GM20000 (cell line): ENCODE measurements around the gene CR1L.
"Not testable (repeated sequence)": the region's sequence is repeated elsewhere in the genome, so short reads cannot be mapped to it uniquely, and the experiment has no call there.

ENCODE experiments used
- DNase-seq: peaks from one replicate; pipeline ENCODE4 v3.0.0; 2012; ENCODE audit warnings: low spot score
- TF ChIP-seq, protein P1 (sequence below): IDR thresholded peaks from 2 replicates; pipeline ENCODE4 v1.5.1; 2012; ENCODE audit warnings: mild to moderate bottlenecking, control low read depth; ENCODE audit errors: extremely low read depth, missing control alignments

The CR1L gene

DNA sequence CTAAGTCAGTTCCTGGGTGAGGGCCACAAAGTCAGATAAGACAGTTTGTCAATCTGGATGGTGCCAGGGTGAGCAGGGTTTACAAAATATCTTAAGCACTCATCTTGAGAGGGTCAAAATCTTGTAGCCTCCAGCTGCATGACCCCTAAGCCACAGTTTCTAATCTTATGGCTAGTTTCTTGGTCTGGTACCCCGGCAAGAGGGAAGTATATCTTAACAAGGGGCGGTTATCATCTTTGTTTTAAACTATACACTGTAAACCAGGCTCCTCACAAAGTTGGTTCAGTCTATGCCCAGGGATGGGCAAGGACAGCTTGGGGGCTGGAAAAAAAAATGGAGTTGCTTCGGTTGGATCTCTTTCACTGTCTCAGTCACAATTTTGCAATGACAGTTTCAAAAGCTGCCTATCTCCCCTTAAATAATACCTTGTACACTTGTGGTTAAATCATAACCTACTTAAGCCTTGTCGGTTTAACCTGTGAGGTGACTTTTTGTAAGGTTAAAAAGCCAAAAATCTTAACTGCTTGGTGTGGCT lies 99.1 kb downstream of the CR1L start:
- TF ChIP-seq, protein P1, sequence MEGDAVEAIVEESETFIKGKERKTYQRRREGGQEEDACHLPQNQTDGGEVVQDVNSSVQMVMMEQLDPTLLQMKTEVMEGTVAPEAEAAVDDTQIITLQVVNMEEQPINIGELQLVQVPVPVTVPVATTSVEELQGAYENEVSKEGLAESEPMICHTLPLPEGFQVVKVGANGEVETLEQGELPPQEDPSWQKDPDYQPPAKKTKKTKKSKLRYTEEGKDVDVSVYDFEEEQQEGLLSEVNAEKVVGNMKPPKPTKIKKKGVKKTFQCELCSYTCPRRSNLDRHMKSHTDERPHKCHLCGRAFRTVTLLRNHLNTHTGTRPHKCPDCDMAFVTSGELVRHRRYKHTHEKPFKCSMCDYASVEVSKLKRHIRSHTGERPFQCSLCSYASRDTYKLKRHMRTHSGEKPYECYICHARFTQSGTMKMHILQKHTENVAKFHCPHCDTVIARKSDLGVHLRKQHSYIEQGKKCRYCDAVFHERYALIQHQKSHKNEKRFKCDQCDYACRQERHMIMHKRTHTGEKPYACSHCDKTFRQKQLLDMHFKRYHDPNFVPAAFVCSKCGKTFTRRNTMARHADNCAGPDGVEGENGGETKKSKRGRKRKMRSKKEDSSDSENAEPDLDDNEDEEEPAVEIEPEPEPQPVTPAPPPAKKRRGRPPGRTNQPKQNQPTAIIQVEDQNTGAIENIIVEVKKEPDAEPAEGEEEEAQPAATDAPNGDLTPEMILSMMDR: no peak
- no peak for DNase-seq

DNA sequence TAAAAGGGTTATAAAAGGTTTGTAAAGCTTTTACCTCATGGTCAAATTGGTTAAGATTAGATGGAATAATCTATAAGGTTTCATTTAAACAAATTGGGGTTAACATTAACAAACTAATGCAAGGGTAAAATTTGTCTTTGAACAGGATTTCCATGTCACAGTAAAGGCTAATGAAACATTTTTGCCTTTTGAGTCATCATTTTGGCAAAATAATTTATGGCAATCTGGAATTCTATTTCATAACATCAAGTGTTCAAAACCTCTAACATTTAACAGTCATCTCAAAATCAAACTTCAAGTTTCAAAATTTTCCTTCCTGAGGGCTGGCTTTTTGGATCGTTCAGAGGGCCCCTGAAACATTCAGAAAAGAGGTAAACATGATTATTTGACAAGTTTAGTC lies 100.4 kb downstream of the CR1L start:
- DNase-seq: no peak
- TF ChIP-seq, protein P1: no peak

DNA sequence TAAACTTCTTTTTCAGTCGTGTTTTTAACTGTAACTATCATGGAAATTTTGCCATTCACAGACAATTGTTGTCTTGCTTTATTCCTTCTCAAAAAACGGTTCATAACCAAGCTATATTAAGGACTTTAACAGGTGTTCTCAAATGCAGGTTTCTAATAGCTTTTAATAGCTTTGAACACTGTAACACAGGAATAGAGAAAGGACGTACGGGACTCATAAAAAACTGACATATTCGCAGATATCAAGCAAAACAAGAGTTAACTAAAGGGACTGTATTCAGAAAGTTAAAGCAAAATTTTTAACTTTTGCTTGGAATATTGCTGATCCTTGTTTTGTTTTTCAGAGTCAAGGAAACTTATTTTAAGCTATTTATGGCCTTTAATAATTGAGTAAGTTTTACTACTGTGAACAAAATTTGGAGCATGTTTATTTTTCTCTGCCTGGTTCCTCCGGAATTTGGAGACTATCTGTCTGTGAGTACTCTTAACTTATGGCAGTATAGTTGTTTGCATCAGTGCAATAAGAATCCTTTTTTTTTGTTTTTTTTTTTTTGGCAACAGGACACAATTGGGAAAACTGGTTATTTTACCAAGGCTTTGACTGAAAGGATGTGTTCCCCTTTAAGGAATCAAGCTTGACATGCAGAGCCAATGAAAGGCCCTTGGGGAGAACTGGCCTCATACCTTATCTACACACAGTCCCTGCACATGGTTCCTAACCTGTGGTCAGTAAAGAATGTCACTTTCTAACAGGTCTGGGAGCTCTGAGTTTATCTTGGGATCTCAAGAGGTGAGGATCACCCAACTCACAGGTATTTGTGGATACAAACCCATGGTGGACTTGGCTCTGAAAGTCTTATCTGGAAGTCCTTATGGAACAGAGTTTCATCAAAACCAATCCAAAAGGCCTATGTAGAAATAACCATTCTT lies 101.2 kb downstream of the CR1L start:
- TF ChIP-seq, protein P1: no peak
- DNase-seq: no peak

DNA sequence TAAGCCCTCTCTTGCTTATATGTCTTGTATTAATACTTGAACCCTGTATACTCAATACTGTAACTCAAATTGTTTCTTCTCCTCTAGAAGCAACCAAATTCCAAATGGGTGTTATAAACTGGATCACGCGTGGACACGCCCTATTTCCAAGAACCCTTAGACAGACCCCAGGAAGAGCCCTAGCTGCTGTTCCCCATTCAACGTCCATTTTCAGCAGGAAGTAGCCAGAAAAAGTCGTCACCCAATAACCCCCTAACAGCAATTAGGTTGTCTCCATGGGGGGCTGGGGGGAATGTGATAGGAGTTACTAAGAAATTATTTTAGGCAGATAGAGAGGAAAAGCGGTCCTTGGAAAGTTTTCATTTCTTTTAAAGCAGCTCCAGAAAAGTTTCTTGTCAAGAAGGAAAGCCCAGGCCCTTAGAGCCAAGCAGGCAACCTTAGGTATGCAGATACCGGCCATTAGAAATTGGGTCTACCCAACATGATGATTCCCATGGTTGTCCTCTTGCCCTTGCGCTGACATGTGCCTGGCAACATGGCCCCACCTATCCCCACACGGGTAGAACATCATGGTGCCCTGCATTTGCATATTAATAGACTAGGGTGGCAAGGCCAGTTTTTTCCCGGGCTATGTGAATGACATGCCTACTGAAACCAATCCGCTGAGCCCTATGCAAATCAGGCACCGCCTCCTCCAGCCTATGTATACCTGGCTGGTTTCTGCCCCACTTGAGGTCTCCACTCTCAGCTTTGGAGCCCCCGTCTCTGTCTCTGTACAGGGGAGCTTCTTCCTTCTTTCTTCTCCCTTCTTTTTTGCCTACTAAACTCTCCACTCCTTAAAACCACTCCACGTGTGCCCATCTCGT lies 102.9 kb downstream of the CR1L start:
- TF ChIP-seq, protein P1: no peak
- no peak for DNase-seq

DNA sequence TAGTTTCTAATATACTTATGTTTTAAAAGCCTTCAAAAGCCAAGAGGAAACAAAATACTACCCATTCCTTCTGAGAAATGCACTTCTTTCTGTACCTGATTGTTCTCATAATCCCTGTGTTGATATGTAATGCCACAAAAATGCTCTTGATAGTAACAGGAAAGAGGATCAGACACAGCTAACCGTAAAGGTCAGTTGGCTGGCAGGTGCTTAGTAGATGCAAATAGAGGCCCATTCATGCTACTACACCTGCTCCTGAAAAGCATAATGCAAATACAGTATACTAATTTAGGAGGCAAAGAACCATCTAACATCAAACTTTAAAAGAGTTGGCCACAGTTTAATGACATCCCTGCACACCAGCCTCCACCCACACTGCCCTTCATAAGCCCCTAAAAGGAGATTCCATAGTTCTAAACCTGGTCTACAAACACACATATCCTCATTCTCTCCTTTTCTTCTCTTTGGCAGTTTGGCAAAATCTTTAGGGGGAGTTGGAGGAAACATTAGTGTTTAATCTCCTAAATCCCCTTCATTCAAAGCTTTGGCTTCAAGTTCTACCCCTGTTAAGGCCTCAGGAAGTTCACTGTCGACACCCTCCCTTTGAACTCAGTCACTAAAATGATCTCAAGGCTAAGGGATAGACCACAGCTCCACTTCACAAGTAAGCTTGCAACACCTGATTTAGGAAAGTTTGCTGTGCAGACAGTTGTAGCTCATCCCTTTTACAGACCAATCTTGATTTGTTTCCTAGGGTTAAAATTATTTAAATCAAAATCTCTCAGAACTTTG lies 104.0 kb downstream of the CR1L start:
- TF ChIP-seq, protein P1: no peak
- DNase-seq: no peak

DNA sequence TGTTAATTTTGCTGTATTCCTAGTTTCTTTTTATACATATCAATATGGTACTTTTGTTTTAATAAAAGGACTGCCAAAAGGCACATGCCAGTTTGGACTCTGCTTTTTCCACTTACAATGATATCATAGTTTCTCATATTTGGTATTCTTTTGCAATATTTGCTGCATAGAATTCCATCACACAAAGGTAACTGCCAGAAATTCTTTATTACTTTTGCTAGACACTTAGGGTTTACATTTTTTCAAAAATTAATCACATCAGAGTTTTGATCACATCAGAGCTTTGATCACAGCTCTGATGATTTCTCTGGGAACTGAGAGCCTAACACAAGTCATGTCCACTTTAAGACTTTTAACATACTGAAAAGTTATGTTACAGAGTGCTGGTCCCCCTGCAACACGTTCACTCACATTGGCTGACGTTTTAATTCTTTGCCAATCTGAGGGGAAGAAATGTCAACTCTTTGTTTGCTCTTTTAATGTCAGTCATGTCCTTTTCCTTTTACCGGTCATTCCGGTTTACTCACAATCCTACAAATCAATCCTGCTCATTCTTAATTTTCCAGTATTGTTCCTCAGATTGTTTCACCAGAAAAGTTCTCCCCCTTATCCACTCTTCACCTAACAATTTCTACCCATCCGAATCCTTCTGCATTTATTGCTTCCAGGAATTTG lies 105.8 kb downstream of the CR1L start:
- TF ChIP-seq, protein P1: no peak
- DNase-seq: no peak

DNA sequence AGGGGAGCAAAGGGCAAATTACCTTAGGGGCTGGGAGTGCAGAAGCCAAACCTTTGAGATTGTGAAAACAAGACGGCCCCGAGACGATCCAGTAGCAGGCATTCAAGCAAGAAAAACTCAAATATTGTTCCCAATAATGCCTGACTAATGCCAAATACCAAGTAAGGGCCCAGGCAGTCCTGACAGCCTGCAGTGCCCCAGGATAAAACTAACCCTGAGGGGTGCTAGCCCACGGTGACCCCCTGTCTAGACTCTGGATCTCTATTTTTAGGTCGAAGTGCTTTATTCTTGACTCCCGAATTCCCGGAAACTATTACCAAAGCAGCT lies 106.5 kb downstream of the CR1L start:
- not testable (repeated sequence) for DNase-seq
